RKO (cell line): ENCODE results near the gene CYP46A1.

Source experiments
- DNase-seq: peaks from one replicate; pipeline ENCODE4 v3.0.0-alpha.2; 2016; ENCODE audit warnings: low spot score

CYP46A1 gene

GRCh38 chr14:99688210-99688581 lies 4.1 kb downstream of the CYP46A1 start:
- DNase-seq, result no peak

- DNase-seq, result no peak
Observed at GRCh38 chr14:99688629-99689028, 4.5 kb downstream of the CYP46A1 start.

GRCh38 chr14:99689266-99690236 lies 5.5 kb downstream of the CYP46A1 start:
- DNase-seq, result no peak

GRCh38 chr14:99690636-99691035 lies 6.5 kb downstream of the CYP46A1 start:
- no peak for DNase-seq

GRCh38 chr14:99691111-99691885 lies 7.2 kb downstream of the CYP46A1 start:
- DNase-seq, result no peak

GRCh38 chr14:99693918-99694317 lies 9.8 kb downstream of the CYP46A1 start:
- DNase-seq, result no peak

- no peak for DNase-seq
Observed at GRCh38 chr14:99696929-99697328, 12.8 kb downstream of the CYP46A1 start.

- DNase-seq, result no peak
Observed at GRCh38 chr14:99698236-99698635, 14.1 kb downstream of the CYP46A1 start.

- no peak for DNase-seq
Observed at GRCh38 chr14:99698642-99699041, 14.5 kb downstream of the CYP46A1 start.

GRCh38 chr14:99699085-99699760 lies 15.1 kb downstream of the CYP46A1 start:
- DNase-seq, result no peak

GRCh38 chr14:99699861-99700260 lies 15.8 kb downstream of the CYP46A1 start:
- DNase-seq, result no peak

- no peak for DNase-seq
Observed at GRCh38 chr14:99700379-99700778, 16.3 kb downstream of the CYP46A1 start.

GRCh38 chr14:99701260-99701659 lies 17.2 kb downstream of the CYP46A1 start:
- no peak for DNase-seq

GRCh38 chr14:99702115-99702514 lies 18.0 kb downstream of the CYP46A1 start:
- DNase-seq, result no peak

GRCh38 chr14:99703381-99703780 lies 19.3 kb downstream of the CYP46A1 start:
- no peak for DNase-seq

GRCh38 chr14:99704037-99704436 lies 19.9 kb downstream of the CYP46A1 start:
- no peak for DNase-seq

- no peak for DNase-seq
Observed at GRCh38 chr14:99706107-99706900, 22.2 kb downstream of the CYP46A1 start.

- no peak for DNase-seq
Observed at GRCh38 chr14:99707420-99707819, 23.3 kb downstream of the CYP46A1 start.

- DNase-seq, result no peak
Observed at GRCh38 chr14:99707921-99708320, 23.8 kb downstream of the CYP46A1 start.

GRCh38 chr14:99708449-99708848 lies 24.4 kb downstream of the CYP46A1 start:
- no peak for DNase-seq

- DNase-seq, result no peak
Observed at GRCh38 chr14:99713972-99714371, 29.9 kb downstream of the CYP46A1 start.
